Calu3 (cell line): Measurements from ENCODE around the gene CLIP4. TPM values are rescaled to one million over a fixed set of nuclear protein-coding genes. Genes with fewer than 3 reads are reported as not detected.
A peak's percentile ranks its signal among the peaks of the same experiment; 100 is the strongest.

ENCODE experiments used
- BruUV-seq: library from RNA; stranded (reverse); fragments of 400-500 nt; replicated peaks from 2 replicates; lab custom pipeline; 2021; lab: Mats Ljungman, UMichigan
- CTCF ChIA-PET: fragments of 300-600 bp; sonication (Branson Sonifier 250); formaldehyde crosslinking; loops from one replicate; lab custom pipeline; 2022; ENCODE audit warnings: antibody characterized with exemption; lab: Charles Lee
- DNase-seq: peaks from one replicate; pipeline ENCODE4 v3.0.0; 2022
- H3K27ac Mint-ChIP-seq: one replicate; pipeline ENCODE4 v1.8.0; 2022; ENCODE audit warnings: mixed read lengths; ENCODE audit not compliant: unreplicated experiment
- H3K27me3 Mint-ChIP-seq: one replicate; pipeline ENCODE4 v1.8.0; 2022; ENCODE audit warnings: mixed read lengths; ENCODE audit not compliant: unreplicated experiment
- H3K36me3 Mint-ChIP-seq: one replicate; pipeline ENCODE4 v1.8.0; 2022; ENCODE audit warnings: mild to moderate bottlenecking, moderate library complexity, mixed read lengths; ENCODE audit not compliant: insufficient read depth, unreplicated experiment
- H3K4me1 Mint-ChIP-seq: one replicate; pipeline ENCODE4 v1.8.0; 2022; ENCODE audit warnings: mild to moderate bottlenecking, low read depth, mixed read lengths; ENCODE audit not compliant: unreplicated experiment
- H3K4me3 Mint-ChIP-seq: one replicate; pipeline ENCODE4 v1.8.0; 2022; ENCODE audit warnings: mild to moderate bottlenecking, low read depth, moderate library complexity, mixed read lengths; ENCODE audit not compliant: unreplicated experiment
- H3K9me3 Mint-ChIP-seq: one replicate; pipeline ENCODE4 v1.8.0; 2022; ENCODE audit warnings: low read depth, mixed read lengths; ENCODE audit not compliant: unreplicated experiment
- intact Hi-C: fragments of 100-400 bp; cut with micrococcal nuclease; formaldehyde crosslinking; loops from one replicate; pipeline ENCODE4 v1.10.0; 2022; ENCODE audit not compliant: unreplicated experiment
- total RNA-seq: library from RNA; stranded (reverse); gene quantifications from 2 replicates; pipeline ENCODE4 v1.2.3, GENCODE V29; 2022
- TF ChIP-seq, protein P1 (sequence below): fragments of 200-600 bp; IDR thresholded peaks from one replicate; pipeline ENCODE4 v1.8.0; 2022; ENCODE audit warnings: antibody characterized with exemption; ENCODE audit not compliant: unreplicated experiment

Gene CLIP4
- total RNA-seq, 1 experiment from 2014 or later: 184 TPM

DNA sequence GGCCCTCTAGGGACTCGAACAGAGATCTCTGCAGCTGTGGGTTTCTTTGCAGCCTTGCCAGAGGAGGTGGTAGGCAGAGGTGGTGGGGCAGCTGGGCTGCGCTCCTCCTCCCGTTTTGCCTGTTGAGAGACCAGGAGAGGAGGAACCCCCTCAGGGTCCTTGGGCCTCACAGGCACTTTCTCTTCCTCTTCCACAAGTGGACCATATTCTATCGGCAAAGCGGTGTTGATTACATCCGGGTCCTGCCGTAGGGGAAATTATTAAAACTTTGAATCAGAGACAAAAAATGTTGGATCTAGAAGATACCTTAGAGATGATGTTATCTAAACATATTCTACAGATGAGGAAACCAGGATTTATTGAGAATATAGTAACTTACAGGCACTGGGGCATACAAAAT is 78.5 kb downstream of the CLIP4 start:
- intact Hi-C loops: no loop called here
- H3K27me3 Mint-ChIP-seq: no peaks in the 10 kb centered on the region
- CTCF ChIA-PET: interaction anchor here (0.7 kb wide), 2 partner anchors 77 to 856 kb away, joined by 4 to 5 read pairs; no protein-coding TSS in a partner anchor
- TF ChIP-seq, protein P1, sequence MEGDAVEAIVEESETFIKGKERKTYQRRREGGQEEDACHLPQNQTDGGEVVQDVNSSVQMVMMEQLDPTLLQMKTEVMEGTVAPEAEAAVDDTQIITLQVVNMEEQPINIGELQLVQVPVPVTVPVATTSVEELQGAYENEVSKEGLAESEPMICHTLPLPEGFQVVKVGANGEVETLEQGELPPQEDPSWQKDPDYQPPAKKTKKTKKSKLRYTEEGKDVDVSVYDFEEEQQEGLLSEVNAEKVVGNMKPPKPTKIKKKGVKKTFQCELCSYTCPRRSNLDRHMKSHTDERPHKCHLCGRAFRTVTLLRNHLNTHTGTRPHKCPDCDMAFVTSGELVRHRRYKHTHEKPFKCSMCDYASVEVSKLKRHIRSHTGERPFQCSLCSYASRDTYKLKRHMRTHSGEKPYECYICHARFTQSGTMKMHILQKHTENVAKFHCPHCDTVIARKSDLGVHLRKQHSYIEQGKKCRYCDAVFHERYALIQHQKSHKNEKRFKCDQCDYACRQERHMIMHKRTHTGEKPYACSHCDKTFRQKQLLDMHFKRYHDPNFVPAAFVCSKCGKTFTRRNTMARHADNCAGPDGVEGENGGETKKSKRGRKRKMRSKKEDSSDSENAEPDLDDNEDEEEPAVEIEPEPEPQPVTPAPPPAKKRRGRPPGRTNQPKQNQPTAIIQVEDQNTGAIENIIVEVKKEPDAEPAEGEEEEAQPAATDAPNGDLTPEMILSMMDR: no peak
- H3K4me1 Mint-ChIP-seq: peaks cover 25% of the 10 kb centered on the region
- no TSS peak for BruUV-seq
- no peak for DNase-seq
- peaks cover 74% of the 10 kb centered on the region for H3K36me3 Mint-ChIP-seq
- H3K4me3 Mint-ChIP-seq: no peak overlapping the region
- no peaks in the 10 kb centered on the region for H3K9me3 Mint-ChIP-seq
- H3K27ac Mint-ChIP-seq: no peak overlapping the region

DNA sequence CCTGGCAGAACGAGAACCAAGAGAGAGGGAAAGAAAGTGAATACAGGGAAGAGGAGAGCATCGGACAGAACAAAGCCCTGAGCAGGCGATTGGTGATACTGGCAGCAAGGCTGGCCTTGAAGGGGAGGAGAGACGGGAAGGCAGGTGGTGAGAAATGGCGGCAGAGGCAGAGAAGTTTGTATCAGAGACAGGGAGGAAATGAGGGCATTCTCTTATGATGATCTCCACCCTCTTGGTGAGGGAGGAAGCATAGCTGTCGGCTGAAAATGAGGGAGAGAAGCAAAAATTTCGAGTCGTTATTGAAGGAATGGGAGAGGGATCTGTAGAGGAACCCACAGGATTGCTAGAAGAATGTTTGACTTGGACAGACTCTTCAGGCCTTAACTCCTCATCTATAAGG is 80.6 kb downstream of the CLIP4 start:
- TF ChIP-seq, protein P1: no peak
- H3K4me1 Mint-ChIP-seq: peaks cover 25% of the 10 kb centered on the region
- H3K9me3 Mint-ChIP-seq: no peaks in the 10 kb centered on the region
- H3K4me3 Mint-ChIP-seq: no peak overlapping the region
- BruUV-seq: no TSS peak
- no peaks in the 10 kb centered on the region for H3K27me3 Mint-ChIP-seq
- peaks cover 70% of the 10 kb centered on the region for H3K36me3 Mint-ChIP-seq
- peak overlapping the region; percentile 25 for H3K27ac Mint-ChIP-seq
- intact Hi-C loops: loop anchor here (1.0 to 2.0 kb wide), 2 partner anchors 141 to 237 kb away; no protein-coding TSS in a partner anchor
- CTCF ChIA-PET: no interaction called here
- DNase-seq: no peak

DNA sequence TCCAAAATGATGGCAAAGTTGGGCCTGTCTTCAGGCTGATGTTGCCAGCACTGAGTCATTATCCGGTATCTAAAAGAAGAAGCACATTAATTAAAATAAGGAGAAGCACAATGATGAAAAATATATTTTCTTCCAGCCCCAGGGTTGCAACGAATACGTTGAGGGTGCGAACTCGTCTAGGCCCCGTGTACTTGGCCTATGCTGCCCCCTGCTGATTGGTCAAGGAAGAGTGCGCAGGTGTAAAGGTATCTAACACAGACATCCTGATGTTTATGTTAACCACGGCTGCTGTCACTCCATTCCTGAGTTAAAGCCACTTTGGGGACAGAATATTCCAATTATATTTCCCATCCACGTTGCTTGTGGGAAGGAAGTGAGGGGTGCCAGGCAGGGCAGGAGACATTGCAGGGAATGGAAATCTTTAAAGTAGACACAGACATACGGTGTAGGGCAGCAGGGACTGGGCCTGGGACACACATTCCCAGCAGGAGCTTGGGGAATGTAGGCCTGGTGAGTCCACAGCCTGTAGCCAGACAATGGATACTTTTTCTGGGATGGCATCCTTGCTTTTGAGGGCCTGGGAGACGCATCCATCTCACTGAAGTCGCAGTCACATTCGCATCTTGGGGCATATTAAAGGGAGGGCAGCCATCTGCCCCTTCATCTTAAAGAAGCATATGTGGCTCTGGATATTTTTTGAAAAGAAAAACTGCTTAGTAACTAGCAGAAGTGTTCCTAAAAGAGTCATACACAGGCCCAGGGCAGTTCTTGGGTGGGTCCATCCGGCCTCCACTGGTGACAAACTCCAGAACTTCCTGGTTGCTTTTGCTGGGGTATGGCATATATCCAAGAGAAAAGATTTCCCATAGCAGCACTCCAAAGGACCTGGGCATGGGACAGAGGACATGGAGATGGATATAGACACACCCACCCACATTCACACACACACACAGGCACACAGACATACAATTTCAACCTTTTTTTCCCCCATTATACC is 81.9 kb downstream of the CLIP4 start:
- no peaks in the 10 kb centered on the region for H3K27me3 Mint-ChIP-seq
- intact Hi-C loops: loop anchor here (1.0 to 2.0 kb wide), 2 partner anchors 143 to 238 kb away; no protein-coding TSS in a partner anchor
- H3K4me1 Mint-ChIP-seq: peaks cover 25% of the 10 kb centered on the region
- no peaks in the 10 kb centered on the region for H3K9me3 Mint-ChIP-seq
- no peak overlapping the region for H3K4me3 Mint-ChIP-seq
- DNase-seq: peak; percentile 84
- H3K36me3 Mint-ChIP-seq: peaks cover 83% of the 10 kb centered on the region
- H3K27ac Mint-ChIP-seq: peak overlapping the region; percentile 32
- BruUV-seq: no TSS peak
- TF ChIP-seq, protein P1: peak; percentile 80
- CTCF ChIA-PET: no interaction called here

DNA sequence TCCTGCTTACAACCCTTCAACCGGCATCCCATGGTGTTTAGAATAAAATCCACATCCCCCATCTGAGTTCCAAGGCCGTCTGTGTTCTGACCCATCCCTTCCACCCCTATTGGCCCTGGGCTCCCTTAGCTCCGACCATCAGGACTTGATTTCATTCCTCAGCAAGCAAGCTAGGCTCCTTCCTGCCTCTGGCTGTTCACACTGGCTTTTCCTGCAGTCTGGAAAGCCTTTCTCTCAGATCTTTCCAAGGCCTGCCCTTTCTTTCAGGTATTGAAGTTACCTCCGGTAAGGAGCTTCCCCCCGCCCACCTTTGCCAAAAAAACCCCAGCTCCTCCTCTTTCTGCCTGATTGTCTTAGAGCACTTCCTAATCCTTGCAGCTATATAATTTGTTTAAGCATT is 86.8 kb downstream of the CLIP4 start:
- no peak for DNase-seq
- H3K4me1 Mint-ChIP-seq: peaks cover 3% of the 10 kb centered on the region
- peaks cover 84% of the 10 kb centered on the region for H3K36me3 Mint-ChIP-seq
- BruUV-seq: no TSS peak
- no peaks in the 10 kb centered on the region for H3K9me3 Mint-ChIP-seq
- intact Hi-C loops: no loop called here
- CTCF ChIA-PET: no interaction called here
- H3K4me3 Mint-ChIP-seq: no peak overlapping the region
- peak overlapping the region; percentile 31 for H3K27ac Mint-ChIP-seq
- H3K27me3 Mint-ChIP-seq: no peaks in the 10 kb centered on the region
- TF ChIP-seq, protein P1: no peak
